ENCODE data around the gene HAUS8.
A peak's percentile ranks its signal among the peaks of the same experiment; 100 is the strongest.
"Not testable (repeated sequence)": the region's sequence is repeated elsewhere in the genome, so short reads cannot be mapped to it uniquely, and the experiment has no call there.

The HAUS8 gene

GRCh38 chr19:17098326-17098725 is 23.1 kb upstream of the HAUS8 start:
- no peak for DNase-seq

- DNase-seq: no peak
Measured at GRCh38 chr19:17097593-17098126, 22.4 kb upstream of the HAUS8 start.

- no peak for DNase-seq
Measured at GRCh38 chr19:17095141-17095919, 20.1 kb upstream of the HAUS8 start.

- not testable (repeated sequence) for DNase-seq
Measured at GRCh38 chr19:17094694-17095093, 19.4 kb upstream of the HAUS8 start.

- DNase-seq: no peak
Measured at GRCh38 chr19:17092696-17093095, 17.4 kb upstream of the HAUS8 start.

- no peak for DNase-seq
Measured at GRCh38 chr19:17091758-17092333, 16.6 kb upstream of the HAUS8 start.

GRCh38 chr19:17090583-17090982 is 15.3 kb upstream of the HAUS8 start:
- peak; percentile 38 for DNase-seq

GRCh38 chr19:17088552-17088951 is 13.3 kb upstream of the HAUS8 start:
- DNase-seq: no peak

- DNase-seq: no peak
Measured at GRCh38 chr19:17086834-17087233, 11.6 kb upstream of the HAUS8 start.

GRCh38 chr19:17086120-17086519 is 10.9 kb upstream of the HAUS8 start:
- no peak for DNase-seq

GRCh38 chr19:17081672-17082630 is 6.7 kb upstream of the HAUS8 start:
- no peak for DNase-seq

- DNase-seq: no peak
Measured at GRCh38 chr19:17080440-17080801, 5.2 kb upstream of the HAUS8 start.

- peak; percentile 92 for DNase-seq
Measured at GRCh38 chr19:17079710-17080439, 4.6 kb upstream of the HAUS8 start.

- no peak for DNase-seq
Measured at GRCh38 chr19:17078920-17079709, 3.9 kb upstream of the HAUS8 start.

- no peak for DNase-seq
Measured at GRCh38 chr19:17078036-17078919, 3.0 kb upstream of the HAUS8 start.

GRCh38 chr19:17077447-17078028 is 2.3 kb upstream of the HAUS8 start:
- no peak for DNase-seq

- peak; percentile 41 for DNase-seq
Measured at GRCh38 chr19:17076543-17076991, 1.3 kb upstream of the HAUS8 start.

- DNase-seq: peak; percentile 47
Measured at GRCh38 chr19:17075864-17076542, 751 bp upstream of the HAUS8 start.

- no peak for DNase-seq
Measured at GRCh38 chr19:17074634-17075034, 618 bp downstream of the HAUS8 start.
